SK-N-SH (cell line): ENCODE measurements around the gene POU6F2.

ENCODE experiments used
- CHD2 ChIP-seq: fragments of 150-350 bp; IDR thresholded peaks from 2 replicates; pipeline ENCODE4 v1.6.1; 2018; ENCODE audit warnings: low read length; ENCODE audit not compliant: partially characterized antibody
- CTCF ChIP-seq: fragments of 200-600 bp; sonication (generic); IDR thresholded peaks from 2 replicates; pipeline ENCODE4 v1.6.1; 2017; ENCODE audit warnings: antibody characterized with exemption, mild to moderate bottlenecking, moderate library complexity
- FOSL2 ChIP-seq: IDR thresholded peaks from 2 replicates; pipeline ENCODE4 v1.4.0; 2012; ENCODE audit warnings: low read depth, mild to moderate bottlenecking, moderate library complexity, borderline replicate concordance
- MAX ChIP-seq: IDR thresholded peaks from 2 replicates; pipeline ENCODE4 v1.4.0; 2012; ENCODE audit warnings: low read depth
- POLR2AphosphoS5 ChIP-seq: IDR thresholded peaks from 2 replicates; pipeline ENCODE4 v1.6.1; 2012; ENCODE audit warnings: low read depth, low read length
- REST ChIP-seq: IDR thresholded peaks from 2 replicates; pipeline ENCODE4 v1.6.1; 2012; ENCODE audit warnings: mild to moderate bottlenecking, low read depth, low read length, moderate library complexity
- SIN3A ChIP-seq: IDR thresholded peaks from 2 replicates; pipeline ENCODE4 v1.6.1; 2012; ENCODE audit warnings: low read depth, mild to moderate bottlenecking, low read length, moderate library complexity, borderline replicate concordance
- USF2 ChIP-seq: fragments of 150-350 bp; IDR thresholded peaks from 2 replicates; pipeline ENCODE4 v1.6.1; 2017; ENCODE audit warnings: antibody characterized with exemption, low read length, low read depth, borderline replicate concordance
- ZBTB33 ChIP-seq: IDR thresholded peaks from 2 replicates; pipeline ENCODE4 v1.4.0; 2012; ENCODE audit warnings: low read depth, borderline replicate concordance

- no peak for TF ChIP-seq CTCF
- no peak for TF ChIP-seq SIN3A
- TF ChIP-seq CHD2: no peak
- no peak for TF ChIP-seq FOSL2
- TF ChIP-seq USF2: no peak
- no peak for TF ChIP-seq MAX
- no peak for TF ChIP-seq POLR2AphosphoS5
- no peak for TF ChIP-seq REST
- no peak for TF ChIP-seq ZBTB33
These were observed 117.0 kb downstream of the POU6F2 start for GRCh38 chr7:39094731-39095130.
